Measurements from ENCODE around the gene RBMS3.

GRCh38 chr3:29426302-29427226 is 145.7 kb downstream of the RBMS3 start:
- TF ChIP-seq CREM (CRISPR knock-in tag; IDR thresholded peaks at IDR 0.05) = no peak
- TF ChIP-seq CTCF (IDR thresholded peaks at IDR 0.05) = no peak
- TF ChIP-seq, protein P1, sequence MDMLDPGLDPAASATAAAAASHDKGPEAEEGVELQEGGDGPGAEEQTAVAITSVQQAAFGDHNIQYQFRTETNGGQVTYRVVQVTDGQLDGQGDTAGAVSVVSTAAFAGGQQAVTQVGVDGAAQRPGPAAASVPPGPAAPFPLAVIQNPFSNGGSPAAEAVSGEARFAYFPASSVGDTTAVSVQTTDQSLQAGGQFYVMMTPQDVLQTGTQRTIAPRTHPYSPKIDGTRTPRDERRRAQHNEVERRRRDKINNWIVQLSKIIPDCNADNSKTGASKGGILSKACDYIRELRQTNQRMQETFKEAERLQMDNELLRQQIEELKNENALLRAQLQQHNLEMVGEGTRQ (CRISPR knock-in tag; IDR thresholded peaks at IDR 0.05) = no peak
- TF ChIP-seq ATF3 (CRISPR knock-in tag; conservative IDR thresholded peaks at IDR 0.05) = no peak
- no peak for TF ChIP-seq SP1 (CRISPR knock-in tag; conservative IDR thresholded peaks at IDR 0.05)
- TF ChIP-seq FOXJ3 (CRISPR knock-in tag; IDR thresholded peaks at IDR 0.05; ENCODE audit: borderline replicate concordance) = no peak
- TF ChIP-seq ZBTB43 (CRISPR knock-in tag; IDR thresholded peaks at IDR 0.05) = no peak

All from WTC11 (cell line).